MG63 (cell line): ENCODE results near the gene MAGED4. TPM values are rescaled to one million over a fixed set of nuclear protein-coding genes. Genes with fewer than 3 reads are reported as not detected.

Source experiments
- total RNA-seq: library from RNA; depleted of rRNA; stranded (reverse); fragments of >200 nt; shearing (Covaris generic); gene quantifications from 2 replicates; pipeline ENCODE4 v1.2.3, GENCODE V29; 2014; ENCODE audit warnings: low replicate concordance; rRNA removed

The MAGED4 gene
- total RNA-seq, 1 experiment from 2014 or later = 0.36 TPM

Other genes starting within 250 kb of the MAGED4 start
- gene MAGED4B, start 115.7 kb upstream of the MAGED4 start, total RNA-seq = 3.3 and 12.8 TPM in 2 replicates
- not detected in 2 replicates for gene XAGE2, start 184.1 kb downstream of the MAGED4 start, total RNA-seq